Endothelial cell of umbilical vein (primary cell): ENCODE measurements around the gene BCAS3. TPM values are rescaled to one million over a fixed set of nuclear protein-coding genes. Genes with fewer than 3 reads are reported as not detected.

Experiments
- BruUV-seq: library from RNA; stranded (reverse); fragments of 400-500 nt; replicated peaks from 2 replicates; lab custom pipeline; 2021; lab: Mats Ljungman, UMichigan
- CTCF ChIA-PET: fragments of 300-600, 350-600 bp; sonication (Branson Sonifier 250); formaldehyde crosslinking; loops from one replicate; lab custom pipeline; 2021; ENCODE audit warnings: antibody characterized with exemption, inconsistent platforms; lab: Charles Lee
- POLR2A ChIA-PET: fragments of 300-600, 350-600 bp; sonication (Branson Sonifier 250); formaldehyde crosslinking; loops from one replicate; lab custom pipeline; 2021; ENCODE audit warnings: antibody characterized with exemption, inconsistent platforms; lab: Charles Lee
- DNase-seq: peaks from one replicate; pipeline ENCODE4 v3.0.0-alpha.2; 2011; ENCODE audit warnings: low read depth, low spot score
- FAIRE-seq: peaks from 2 replicates; lab custom pipeline; 2011; peaks lifted over from hg19 to GRCh38; lab: Jason Lieb, UNC
- H2AFZ ChIP-seq: 2 replicates; pipeline ENCODE4 v1.6.0; 2012; ENCODE audit warnings: low read depth, low read length, control low read depth, inconsistent platforms
- H3K27ac ChIP-seq: 2 replicates; pipeline ENCODE4 v1.5.1; 2011; ENCODE audit warnings: low read depth, mild to moderate bottlenecking, control low read depth, low read length, moderate library complexity; ENCODE audit not compliant: insufficient read depth
- H3K27me3 ChIP-seq, 2 experiments: 2 replicates each; pipeline versions ENCODE4 v1.6.0 to v1.6.1; 2011; ENCODE audit warnings: low read length in 2 of 2, mixed read lengths in 1 of 2; ENCODE audit not compliant: control insufficient read depth in 2 of 2, insufficient read depth in 2 of 2
- H3K36me3 ChIP-seq, 2 experiments: 2 replicates in 1 of 2; 3 replicates in 1 of 2; pipeline ENCODE4 v1.5.1; 2011; ENCODE audit warnings: low read length in 2 of 2, mild to moderate bottlenecking in 1 of 2, moderate library complexity in 1 of 2; ENCODE audit not compliant: control insufficient read depth in 2 of 2, insufficient read depth in 2 of 2; ENCODE audit errors: extremely low read depth in 1 of 2
- H3K4me1 ChIP-seq: 3 replicates; pipeline ENCODE4 v1.5.1; 2011; ENCODE audit warnings: mild to moderate bottlenecking, low read length; ENCODE audit not compliant: control insufficient read depth, insufficient read depth; ENCODE audit errors: extremely low read depth
- H3K4me2 ChIP-seq: 2 replicates; pipeline ENCODE4 v1.6.1; 2011; ENCODE audit warnings: low read length, control low read depth, mixed read lengths; ENCODE audit not compliant: insufficient read depth
- H3K4me3 ChIP-seq, 3 experiments: fragments of 200-600 bp in 1 of 3; sonication (generic), shearing (Covaris generic) in 1 of 3; replicated peaks in 1 of 3; 2 replicates each; pipeline ENCODE4 v1.5.1; 2011 to 2016; ENCODE audit warnings: control low read depth in 3 of 3, low read length in 3 of 3, mild to moderate bottlenecking in 2 of 3, inconsistent platforms in 1 of 3, low read depth in 1 of 3, moderate library complexity in 1 of 3; ENCODE audit not compliant: insufficient read depth in 1 of 3
- H3K79me2 ChIP-seq: 2 replicates; pipeline ENCODE4 v1.6.0; 2012; ENCODE audit warnings: low read length, inconsistent platforms; ENCODE audit not compliant: control insufficient read depth, insufficient read depth
- H3K9ac ChIP-seq: replicated peaks from 2 replicates; pipeline ENCODE3; 2011; ENCODE audit warnings: low read length, control low read depth; ENCODE audit not compliant: insufficient read depth; ENCODE audit errors: extremely low read depth
- H3K9me1 ChIP-seq: replicated peaks from 3 replicates; pipeline ENCODE4 v1.6.0; 2011; ENCODE audit warnings: mild to moderate bottlenecking, low read length; ENCODE audit not compliant: control insufficient read depth, insufficient read depth; ENCODE audit errors: extremely low read depth
- H3K9me3 ChIP-seq: replicated peaks from 2 replicates; pipeline ENCODE4 v1.5.1; 2012; ENCODE audit warnings: low read length, inconsistent platforms; ENCODE audit not compliant: control insufficient read depth, insufficient read depth
- H4K20me1 ChIP-seq: replicated peaks from 2 replicates; pipeline ENCODE3; 2011; ENCODE audit warnings: mild to moderate bottlenecking, low read length; ENCODE audit not compliant: control insufficient read depth, insufficient read depth; ENCODE audit errors: extremely low read depth
- CTCF ChIP-seq, 2 donors: IDR thresholded peaks; 1 replicate in 1 of 2; 2 replicates in 1 of 2; pipeline ENCODE4 v1.5.1; 2011; ENCODE audit warnings: low read length in 2 of 2, mild to moderate bottlenecking in 2 of 2, moderate library complexity in 2 of 2, control low read depth in 1 of 2, inconsistent platforms in 1 of 2, low read depth in 1 of 2; ENCODE audit not compliant: insufficient read depth in 1 of 2; ENCODE audit errors: extremely low read depth in 1 of 2
- EZH2 ChIP-seq: IDR thresholded peaks from 2 replicates; pipeline ENCODE4 v1.6.1; 2012; ENCODE audit warnings: borderline replicate concordance, low read depth, mild to moderate bottlenecking, moderate library complexity, low read length, inconsistent platforms; ENCODE audit not compliant: severe bottlenecking
- FOS ChIP-seq: IDR thresholded peaks from 2 replicates; pipeline ENCODE4 v1.6.1; 2011; ENCODE audit warnings: mild to moderate bottlenecking, low read length, moderate library complexity, borderline replicate concordance; ENCODE audit not compliant: insufficient read depth
- GATA2 ChIP-seq: IDR thresholded peaks from 2 replicates; pipeline ENCODE4 v1.7.0; 2011; ENCODE audit warnings: low read depth, mild to moderate bottlenecking, moderate library complexity, mixed read lengths, low read length; ENCODE audit not compliant: insufficient read length, insufficient read depth
- JUN ChIP-seq: IDR thresholded peaks from 2 replicates; pipeline ENCODE4 v1.6.1; 2011; ENCODE audit warnings: borderline replicate concordance, low read depth; ENCODE audit not compliant: insufficient read length, insufficient read depth
- MAX ChIP-seq: IDR thresholded peaks from 2 replicates; pipeline ENCODE4 v1.6.1; 2011; ENCODE audit not compliant: insufficient read depth, insufficient read length
- MYC ChIP-seq: IDR thresholded peaks from one replicate; pipeline ENCODE4 v1.6.1; 2011; ENCODE audit warnings: mild to moderate bottlenecking, low read depth, low read length
- POLR2A ChIP-seq: IDR thresholded peaks from 2 replicates; pipeline ENCODE4 v1.6.1; 2012; ENCODE audit warnings: low read depth, mild to moderate bottlenecking, control low read depth, low read length
- POLR2AphosphoS5 ChIP-seq: IDR thresholded peaks from 2 replicates; pipeline ENCODE4 v1.6.1; 2012; ENCODE audit warnings: low read depth, mild to moderate bottlenecking, control low read depth, low read length, moderate library complexity; ENCODE audit not compliant: insufficient read depth
- dilution Hi-C: fragments of 300-500 bp; cut with MboI; formaldehyde crosslinking; loops from one replicate; pipeline ENCODE4 v1.15.0; 2019; ENCODE audit warnings: low sequenced_read_pairs; ENCODE audit not compliant: extremely low pct_ligation_motif_present
- intact Hi-C: fragments of 100-400 bp; cut with micrococcal nuclease; formaldehyde crosslinking; loops from one replicate; pipeline ENCODE4 v1.10.0; 2022
- polyA plus RNA-seq, 4 experiments: library from polyadenylated mRNA; depleted of rRNA in 3 of 4; stranded (reverse) in 3 of 4; unstranded in 1 of 4; fragments of >200 nt; gene quantifications; 2 replicates each; pipeline versions ENCODE4 v1.2.1 to v1.2.3, GENCODE V29; 2011 to 2012; ENCODE audit warnings: missing spikeins in 1 of 4
- total RNA-seq: library from RNA; stranded (reverse); gene quantifications from 2 replicates; pipeline ENCODE4 v1.2.3, GENCODE V29; 2021

The BCAS3 gene
- total and polyA plus RNA-seq, 2 donors (not counting 3 experiments of a cell fraction or from before 2014, with no cell fraction given): 8.2 to 16.0 TPM

- no peaks in the 10 kb centered on the region for H4K20me1 ChIP-seq
- ChIA-PET POLR2A (no interaction called here), CTCF (no interaction called here)
- no peak overlapping the region for H3K4me2 ChIP-seq
- intact Hi-C loops (no loop called here), dilution Hi-C loops (no loop called here)
- H3K9me1 ChIP-seq: no peaks in the 10 kb centered on the region
- no peak overlapping the region for H3K9ac ChIP-seq
- H3K27ac ChIP-seq: no peak overlapping the region
- H3K4me1 ChIP-seq: no peaks in the 10 kb centered on the region
- H3K36me3 ChIP-seq: no peaks in the 10 kb centered on the region
- H3K27me3 ChIP-seq: no peaks in the 10 kb centered on the region
- BruUV-seq: no TSS peak
- DNase-seq (no peak), FAIRE-seq (no peak)
- H2AFZ ChIP-seq: no peak overlapping the region
- TF ChIP-seq JUN (no peak), EZH2 (no peak), CTCF (IDR thresholded peaks at IDR 0.05; ENCODE audit: extremely low read depth in 1 of 2, insufficient read depth in 1 of 2, low read depth in 1 of 2, low read length in 2 of 2) (no peak), MAX (no peak), GATA2 (no peak), POLR2A (no peak), POLR2AphosphoS5 (no peak), MYC (no peak), FOS (no peak)
- no peaks in the 10 kb centered on the region for H3K79me2 ChIP-seq
- no peak overlapping the region for H3K4me3 ChIP-seq
- H3K9me3 ChIP-seq: no peaks in the 10 kb centered on the region
Measured at GRCh38 chr17:61196799-61197198, 519.1 kb downstream of the BCAS3 start.
